GM12872 (cell line): ENCODE measurements around the gene FAM90A26.
"Not testable (repeated sequence)": the region's sequence is repeated elsewhere in the genome, so short reads cannot be mapped to it uniquely, and the experiment has no call there.

Source experiments
- CTCF ChIP-seq: IDR thresholded peaks from 3 replicates; pipeline ENCODE4 v1.5.1; 2011; ENCODE audit warnings: low read depth, mild to moderate bottlenecking, low read length, moderate library complexity; ENCODE audit not compliant: insufficient read depth

FAM90A26 gene

DNA sequence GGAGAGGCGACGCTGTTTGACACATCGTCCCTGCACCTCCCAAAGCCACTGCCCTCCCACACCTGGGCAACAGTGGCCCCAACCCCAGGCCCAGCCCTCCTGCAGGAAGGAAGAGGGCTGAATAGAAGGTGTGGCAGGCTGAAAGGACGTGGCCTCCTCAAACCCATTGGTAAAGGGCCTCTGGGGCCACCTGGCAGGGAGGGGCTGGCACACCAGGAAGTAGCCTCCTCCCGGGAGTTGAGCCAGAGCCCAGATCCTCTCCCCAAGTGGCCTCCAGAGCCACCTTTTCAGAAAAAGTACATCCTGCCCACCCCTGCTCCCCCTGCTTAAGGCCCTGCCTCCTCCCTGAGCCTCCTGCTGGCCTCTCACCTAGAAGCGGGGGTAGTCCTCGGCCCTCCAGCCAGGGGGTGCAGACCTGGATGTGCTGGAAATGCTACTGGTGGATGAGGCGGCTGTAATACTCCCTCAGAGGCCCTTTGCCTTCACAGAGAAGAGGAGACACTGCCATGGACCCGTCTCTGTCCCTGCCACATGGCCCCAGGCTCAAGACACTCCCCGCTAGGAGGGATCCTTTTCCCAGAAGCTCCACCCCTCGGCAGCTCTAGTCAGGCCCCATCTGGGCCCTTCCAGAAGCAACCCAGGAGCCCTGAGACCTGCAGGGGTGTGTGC is at the start of gene FAM90A26:
Gene FAM90A26, plus strand, starts transcription at position 619 of the 669 bp plus-strand sequence. CDS start 2,764 bp downstream, outside the sequence.
- not testable (repeated sequence) for TF ChIP-seq CTCF

DNA sequence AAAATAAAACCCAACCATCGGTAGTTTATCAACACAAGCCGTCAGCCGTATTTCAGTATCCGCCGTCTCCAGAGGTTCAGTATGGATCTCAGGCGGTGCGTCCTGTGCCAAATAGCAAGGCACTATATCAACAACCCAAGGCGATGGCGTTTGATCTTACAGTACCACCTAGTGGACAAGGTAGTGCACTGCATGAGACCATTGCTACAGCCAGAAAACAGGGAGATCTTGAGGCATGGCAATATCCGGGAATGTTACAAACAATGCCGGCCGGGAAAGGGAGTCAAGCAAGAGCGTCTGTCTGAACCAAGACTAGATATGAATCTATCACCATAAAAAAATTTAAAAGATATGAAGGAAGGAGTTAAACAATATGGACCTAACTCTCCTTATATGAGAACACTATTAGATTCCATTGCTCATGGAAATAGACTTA is 46.6 kb upstream of the FAM90A26 start:
- TF ChIP-seq CTCF = peak; percentile 64

DNA sequence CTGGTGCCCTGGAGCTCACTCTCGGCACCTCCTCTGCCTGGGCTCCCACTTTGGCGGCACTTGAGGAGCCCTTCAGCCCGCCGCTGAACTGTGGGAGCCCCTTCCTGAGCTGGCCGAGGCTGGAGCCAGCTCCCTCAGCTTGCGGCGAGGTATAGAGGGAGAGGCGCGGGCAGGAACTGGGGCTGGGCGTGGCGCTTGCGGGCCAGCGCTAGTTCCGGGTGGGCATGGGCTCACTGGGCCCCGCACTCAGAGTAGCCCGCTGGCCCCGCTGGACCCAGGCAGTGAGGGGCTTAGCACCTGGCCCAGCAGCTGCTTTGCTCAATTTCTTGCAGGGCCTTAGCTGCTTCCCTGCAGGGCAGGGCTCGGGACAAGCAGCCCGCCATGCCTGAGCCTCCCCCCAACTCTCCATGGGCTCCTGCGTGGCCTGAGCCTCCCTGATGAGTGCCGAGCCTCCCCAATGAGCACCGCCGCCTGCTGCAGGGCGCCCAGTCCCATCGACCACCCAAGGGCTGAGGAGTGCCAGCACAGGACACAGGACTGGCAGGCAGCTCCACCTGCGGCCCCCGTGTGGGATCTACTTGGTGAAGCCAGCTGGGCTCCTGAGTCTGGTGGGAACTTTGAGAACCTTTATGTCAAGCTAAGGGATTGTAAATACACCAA is 26.7 kb upstream of the FAM90A26 start:
- no peak for TF ChIP-seq CTCF

GRCh38 chr4:9146967-9147366 is 23.2 kb upstream of the FAM90A26 start:
- TF ChIP-seq CTCF = no peak

GRCh38 chr4:9210357-9210756 is 40.1 kb downstream of the FAM90A26 start, which contains the start of gene USP17L10:
Gene USP17L10, plus strand, starts transcription at chr4:9210657. Its CDS starts 0 bp downstream, at chr4:9210657.
- TF ChIP-seq CTCF = not testable (repeated sequence)

DNA sequence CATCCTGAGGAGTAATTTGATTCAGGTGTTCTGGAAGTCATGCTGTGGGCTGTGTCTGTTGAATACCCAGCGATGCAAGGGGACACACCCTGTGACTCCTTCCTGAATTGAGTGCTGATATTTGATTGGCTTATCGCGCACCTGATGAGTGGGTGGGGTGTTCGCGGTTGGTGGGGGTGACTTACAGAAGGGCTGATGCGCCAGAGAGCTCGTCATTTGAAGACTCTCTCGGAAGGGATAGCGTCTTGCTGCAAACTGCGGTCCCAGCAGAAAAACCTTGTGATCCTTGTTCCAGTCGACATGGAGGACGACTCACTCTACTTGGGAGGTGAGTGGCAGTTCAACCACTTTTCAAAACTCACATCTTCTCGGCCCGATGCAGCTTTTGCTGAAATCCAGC is 44.9 kb downstream of the FAM90A26 start, which contains the start of gene USP17L11:
Gene USP17L11, plus strand, starts transcription at position 301 of the 400 bp plus-strand sequence. Its CDS starts 0 bp downstream, at position 301.
- not testable (repeated sequence) for TF ChIP-seq CTCF

DNA sequence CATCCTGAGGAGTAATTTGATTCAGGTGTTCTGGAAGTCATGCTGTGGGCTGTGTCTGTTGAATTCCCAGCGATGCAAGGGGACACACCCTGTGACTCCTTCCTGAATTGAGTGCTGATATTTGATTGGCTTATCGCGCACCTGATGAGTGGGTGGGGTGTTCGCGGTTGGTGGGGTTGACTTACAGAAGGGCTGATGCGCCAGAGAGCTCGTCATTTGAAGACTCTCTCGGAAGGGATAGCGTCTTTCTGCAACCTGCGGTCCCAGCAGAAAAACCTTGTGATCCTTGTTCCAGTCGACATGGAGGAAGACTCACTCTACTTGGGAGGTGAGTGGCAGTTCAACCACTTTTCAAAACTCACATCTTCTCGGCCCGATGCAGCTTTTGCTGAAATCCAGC is 49.6 kb downstream of the FAM90A26 start, which contains the start of gene USP17L12:
Gene USP17L12, plus strand, starts transcription at position 301 of the 400 bp plus-strand sequence. Its CDS starts 0 bp downstream, at position 301.
- TF ChIP-seq CTCF = not testable (repeated sequence)
